Small intestine (tissue), 7 donors: Measurements from ENCODE around the gene FOXE3. TPM values are rescaled to one million over a fixed set of nuclear protein-coding genes. Genes with fewer than 3 reads are reported as not detected.
A peak's percentile ranks its signal among the peaks of the same experiment; 100 is the strongest.

Source experiments
- DNase-seq, 2 donors: peaks; one replicate each; pipeline versions ENCODE4 v3.0.0 to v3.0.0-alpha.2; 2013
- FAIRE-seq: peaks from 2 replicates; lab custom pipeline; 2012; peaks lifted over from hg19 to GRCh38; lab: Jason Lieb, UNC
- H3K27ac ChIP-seq, 3 donors: one replicate each; pipeline ENCODE4 v1.5.1; 2013; ENCODE audit warnings: low read length in 2 of 3, mild to moderate bottlenecking in 2 of 3, control low read depth in 1 of 3, inconsistent platforms in 1 of 3, low read depth in 1 of 3, moderate library complexity in 1 of 3
- H3K27me3 ChIP-seq, 3 donors: one replicate each; pipeline ENCODE4 v1.6.1; 2013; ENCODE audit warnings: low read length in 3 of 3, inconsistent platforms in 1 of 3; ENCODE audit not compliant: control insufficient read depth in 3 of 3, insufficient read depth in 3 of 3
- H3K36me3 ChIP-seq, 3 donors: one replicate each; pipeline ENCODE4 v1.6.1; 2013; ENCODE audit warnings: low read length in 3 of 3, inconsistent platforms in 1 of 3, low read depth in 1 of 3, mild to moderate bottlenecking in 1 of 3, moderate library complexity in 1 of 3; ENCODE audit not compliant: control insufficient read depth in 3 of 3, insufficient read depth in 2 of 3
- H3K4me1 ChIP-seq, 3 donors: one replicate each; pipeline ENCODE4 v1.6.1; 2013; ENCODE audit warnings: low read length in 2 of 3, inconsistent platforms in 1 of 3, low read depth in 1 of 3, mild to moderate bottlenecking in 1 of 3, moderate library complexity in 1 of 3; ENCODE audit not compliant: control insufficient read depth in 3 of 3, insufficient read depth in 2 of 3
- H3K4me3 ChIP-seq, 3 donors: one replicate each; pipeline ENCODE4 v1.5.1; 2013; ENCODE audit warnings: low read length in 3 of 3, control low read depth in 1 of 3, inconsistent platforms in 1 of 3, low read depth in 1 of 3, mild to moderate bottlenecking in 1 of 3, moderate library complexity in 1 of 3
- H3K9me3 ChIP-seq, 2 donors: one replicate each; pipeline ENCODE4 v1.6.1; 2013; ENCODE audit warnings: low read depth in 1 of 2, low read length in 1 of 2; ENCODE audit not compliant: control insufficient read depth in 2 of 2, insufficient read depth in 1 of 2
- WGBS, 3 donors: extraction: QIAGEN DNeasy Blood & Tissue Kit; methylation state at CpG; one replicate each; pipeline ENCODE4 v1.1.7; 2013; 5-methylcytosine and 5-hydroxymethylcytosine counted together
- polyA plus RNA-seq, 4 donors: library from polyadenylated mRNA; stranded (reverse) in 3 of 4; unstranded in 1 of 4; fragments of 200-250 nt in 3 of 4; fragments of 120-200 nt in 1 of 4; gene quantifications; one replicate each; pipeline versions ENCODE4 v1.2.1 to v1.2.3, GENCODE V29; 2013
- donor health status: healthy with polysubstance abuse.
- donor health status: control.
- donor health status: control.
- donor health status: Bipolar disorder and iron deficiency.
- donor health status: healthy.

The FOXE3 gene
- polyA plus RNA-seq, 4 donors, result not detected

- 10 to 23% (median 18%) methylated on average over 45 of the region's 45 CpGs for WGBS, 3 donors
- Histone ChIP-seq H3K4me1 (peaks cover 0 to 14% (median 0%) of the 10 kb centered on the region in 3 donors), H3K9me3 (peaks cover 0 to 6% of the 10 kb centered on the region in 2 donors), H3K4me3 (peak overlapping the region in 1 of 3 donors; percentile 0), H3K27me3 (peaks cover 0 to 96% (median 79%) of the 10 kb centered on the region in 3 donors), H3K27ac (no peak overlapping the region), H3K36me3 (no peaks in the 10 kb centered on the region)
- no peak for FAIRE-seq
- DNase-seq, result peak in 1 of 2 donors; percentile 28
Observed at GRCh38 chr1:47443530-47444296, 27.6 kb downstream of the FOXE3 start.

GRCh38 chr1:47444297-47444561 lies 28.1 kb downstream of the FOXE3 start:
- H3K27ac ChIP-seq, result no peak overlapping the region
- H3K4me1 ChIP-seq, result peaks cover 0 to 14% (median 0%) of the 10 kb centered on the region in 3 donors
- no peaks in the 10 kb centered on the region for H3K36me3 ChIP-seq
- FAIRE-seq (no peak), DNase-seq (peak in 1 of 2 donors; percentile 50)
- H3K4me3 ChIP-seq, result peak overlapping the region in 1 of 3 donors; percentile 0
- 6 to 10% (median 7%) methylated on average over 15 of the region's 15 CpGs for WGBS, 3 donors
- peaks cover 0 to 97% (median 80%) of the 10 kb centered on the region in 3 donors for H3K27me3 ChIP-seq
- H3K9me3 ChIP-seq, result peaks cover 0 to 6% of the 10 kb centered on the region in 2 donors

- 3 to 5% (median 3%) methylated on average over 72 to 73 of the region's 73 CpGs for WGBS, 3 donors
- Histone ChIP-seq H3K9me3 (peaks cover 0 to 6% of the 10 kb centered on the region in 2 donors), H3K4me1 (peaks cover 0 to 19% (median 0%) of the 10 kb centered on the region in 3 donors), H3K4me3 (peak overlapping the region; percentile 8 to 27 (median 18)), H3K36me3 (no peaks in the 10 kb centered on the region), H3K27ac (no peak overlapping the region), H3K27me3 (peaks cover 4 to 97% (median 80%) of the 10 kb centered on the region in 3 donors)
- peak; percentile 34 to 70 for DNase-seq
- FAIRE-seq, result no peak
Observed at GRCh38 chr1:47444562-47445465, 28.7 kb downstream of the FOXE3 start.

GRCh38 chr1:47445823-47446550 lies 29.9 kb downstream of the FOXE3 start:
- no peaks in the 10 kb centered on the region for H3K36me3 ChIP-seq
- no peak overlapping the region for H3K4me3 ChIP-seq
- no peak overlapping the region for H3K27ac ChIP-seq
- no peak for FAIRE-seq
- peaks cover 0 to 6% of the 10 kb centered on the region in 2 donors for H3K9me3 ChIP-seq
- H3K4me1 ChIP-seq, result peaks cover 0 to 19% (median 0%) of the 10 kb centered on the region in 3 donors
- H3K27me3 ChIP-seq, result peaks cover 7 to 97% (median 81%) of the 10 kb centered on the region in 3 donors
- WGBS, 3 donors, result 12 to 16% (median 13%) methylated on average over 25 of the region's 25 CpGs
- DNase-seq, result no peak

- Histone ChIP-seq H3K9me3 (peaks cover 0 to 6% of the 10 kb centered on the region in 2 donors), H3K27ac (no peak overlapping the region), H3K36me3 (no peaks in the 10 kb centered on the region), H3K4me1 (peaks cover 0 to 19% (median 0%) of the 10 kb centered on the region in 3 donors), H3K4me3 (no peak overlapping the region), H3K27me3 (peaks cover 7 to 85% (median 71%) of the 10 kb centered on the region in 3 donors)
- 35 to 50% (median 38%) methylated on average over 4 of the region's 4 CpGs for WGBS, 3 donors
- DNase-seq, result no peak
- no peak for FAIRE-seq
Observed at GRCh38 chr1:47448462-47449222, 32.6 kb downstream of the FOXE3 start.

GRCh38 chr1:47449822-47450552 lies 33.9 kb downstream of the FOXE3 start:
- no peak for FAIRE-seq
- Histone ChIP-seq H3K4me3 (no peak overlapping the region), H3K27me3 (peaks cover 7 to 71% (median 59%) of the 10 kb centered on the region in 3 donors), H3K27ac (no peak overlapping the region), H3K36me3 (no peaks in the 10 kb centered on the region), H3K9me3 (peaks cover 0 to 6% of the 10 kb centered on the region in 2 donors), H3K4me1 (peaks cover 0 to 8% (median 0%) of the 10 kb centered on the region in 3 donors)
- 13 to 16% (median 16%) methylated on average over 36 of the region's 36 CpGs for WGBS, 3 donors
- DNase-seq, result peak; percentile 33 to 61

GRCh38 chr1:47450606-47451005 lies 34.5 kb downstream of the FOXE3 start:
- Histone ChIP-seq H3K27me3 (peaks cover 7 to 65% (median 53%) of the 10 kb centered on the region in 3 donors), H3K4me1 (peaks cover 0 to 5% (median 0%) of the 10 kb centered on the region in 3 donors), H3K4me3 (no peak overlapping the region), H3K36me3 (no peaks in the 10 kb centered on the region), H3K9me3 (no peaks in the 10 kb centered on the region), H3K27ac (no peak overlapping the region)
- no peak for FAIRE-seq
- no peak for DNase-seq
- 59 to 64% (median 64%) methylated on average over 4 of the region's 4 CpGs for WGBS, 3 donors
